GM19463 (cell line): Measurements from ENCODE around the gene CAMTA1.

ENCODE experiments used
- ATAC-seq: cut with Tn5 transposase; IDR thresholded peaks from one replicate; pipeline ENCODE4 v1.9.1; 2021; ENCODE audit warnings: mild to moderate bottlenecking, moderate library complexity; ENCODE audit not compliant: unreplicated experiment

Gene CAMTA1

DNA sequence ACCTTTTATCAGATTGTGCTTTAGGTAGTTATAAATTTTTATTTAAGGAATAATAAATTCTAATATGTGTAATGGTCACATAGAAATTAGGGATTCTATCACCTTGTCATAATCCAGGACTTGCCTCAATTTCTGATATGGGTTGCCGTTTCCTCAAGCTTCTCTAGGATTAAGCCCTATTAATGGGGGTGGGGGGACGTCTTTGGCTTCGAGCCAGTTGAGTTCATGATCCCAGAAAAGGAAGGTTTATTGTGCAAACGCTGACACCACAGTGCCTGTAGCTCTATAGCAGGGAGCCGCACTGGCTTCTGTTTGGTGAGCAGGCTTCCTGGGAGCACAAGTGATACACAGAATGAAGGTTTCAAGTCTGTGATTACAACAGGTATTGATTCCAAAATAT, 963.9 kb downstream of the CAMTA1 start:
- no peak for ATAC-seq

DNA sequence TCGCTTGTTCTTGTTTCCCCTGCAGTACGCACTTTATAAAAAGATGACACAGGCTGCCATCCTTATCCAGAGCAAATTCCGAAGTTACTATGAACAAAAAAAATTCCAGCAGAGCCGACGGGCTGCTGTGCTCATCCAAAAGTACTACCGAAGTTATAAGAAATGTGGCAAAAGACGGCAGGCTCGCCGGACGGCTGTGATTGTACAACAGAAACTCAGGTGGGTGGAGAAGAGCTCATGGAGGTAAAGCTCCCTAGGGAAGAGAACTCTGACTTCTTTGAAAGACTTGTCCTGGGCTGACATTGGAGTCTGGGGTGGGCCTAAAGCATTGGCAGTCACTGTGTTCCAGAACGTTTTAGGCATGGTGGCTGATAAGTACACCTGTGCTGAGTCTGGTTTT, 965.9 kb downstream of the CAMTA1 start:
- no peak for ATAC-seq

DNA sequence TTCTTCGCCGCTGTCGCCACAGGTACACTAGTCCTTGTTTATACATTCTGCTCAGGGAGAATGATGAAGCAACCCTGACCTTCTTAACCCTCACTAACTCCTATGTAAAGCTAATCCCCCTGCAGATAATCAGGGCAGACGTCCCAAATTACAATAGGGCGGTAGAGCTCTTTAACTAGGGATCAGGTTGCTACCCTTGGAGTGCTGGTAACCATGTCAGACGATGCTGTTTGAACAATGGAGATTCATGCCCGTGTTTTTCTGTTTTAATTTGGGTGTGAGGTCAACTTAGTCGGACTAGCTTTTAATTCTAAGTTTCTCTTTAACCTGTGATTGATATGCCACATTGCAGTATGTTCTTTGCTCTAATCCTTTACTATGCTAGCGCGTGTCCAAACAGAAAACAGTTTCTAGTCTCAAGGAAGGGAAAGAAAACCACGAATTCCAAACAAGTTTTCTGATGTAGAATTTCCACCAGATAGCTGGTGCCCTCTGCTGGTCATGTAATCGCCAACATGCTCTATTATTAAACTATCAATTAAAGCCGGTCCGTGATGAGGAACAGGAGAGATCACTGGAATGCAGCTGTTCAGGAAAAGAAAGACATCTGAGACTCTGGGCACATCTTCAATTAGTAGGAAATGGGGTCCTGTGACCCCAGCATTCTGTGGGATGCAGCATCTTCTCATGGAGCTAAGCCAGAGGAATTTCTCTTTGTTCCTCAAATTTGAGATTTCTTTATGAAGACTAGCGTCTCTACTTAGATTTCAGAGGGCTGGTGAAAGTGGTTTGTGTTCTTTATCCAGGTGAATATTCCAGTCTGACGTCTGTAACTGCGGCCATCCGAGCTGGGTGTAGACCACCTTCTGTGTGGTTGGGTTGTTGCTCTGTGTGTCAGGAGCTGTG, 967.5 kb downstream of the CAMTA1 start:
- ATAC-seq, result no peak

DNA sequence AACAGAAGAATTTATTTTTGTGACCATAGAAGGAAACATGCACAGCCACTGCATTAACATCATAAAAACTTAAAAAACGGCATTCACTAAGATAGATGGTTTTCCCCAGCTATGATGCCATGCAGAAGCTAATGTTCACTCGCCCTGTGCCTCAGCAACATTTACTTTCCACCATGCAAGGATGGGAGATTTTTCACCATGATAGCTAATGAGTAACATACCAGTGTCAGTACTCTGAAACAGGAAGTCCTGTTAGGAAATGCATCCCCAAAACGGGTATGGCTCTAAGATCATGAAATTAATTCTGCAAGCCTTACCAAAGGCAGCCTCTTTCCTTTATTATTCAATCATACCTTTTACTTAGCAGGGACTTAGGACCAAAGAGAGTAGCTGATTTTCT, 968.4 kb downstream of the CAMTA1 start:
- ATAC-seq, result no peak

DNA sequence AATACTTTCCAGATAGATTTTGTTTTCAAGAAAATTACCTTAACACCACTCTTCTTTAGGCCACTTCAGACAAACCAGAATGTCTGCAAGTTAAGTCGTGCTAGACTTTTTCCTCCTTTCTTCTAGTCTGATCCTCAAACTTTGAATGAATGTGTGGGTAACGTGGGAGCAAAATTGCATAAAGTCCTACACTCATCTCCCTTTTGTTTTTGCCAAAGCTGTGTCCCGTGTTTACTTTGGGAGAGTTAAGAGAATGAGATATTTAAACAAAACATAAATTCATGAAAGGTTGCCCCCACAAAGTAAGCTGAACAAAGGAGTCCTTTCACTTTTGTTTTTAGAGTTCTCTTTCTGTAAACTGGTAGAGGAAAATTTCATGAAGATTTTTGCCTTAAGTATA, 969.0 kb downstream of the CAMTA1 start:
- ATAC-seq, result no peak

DNA sequence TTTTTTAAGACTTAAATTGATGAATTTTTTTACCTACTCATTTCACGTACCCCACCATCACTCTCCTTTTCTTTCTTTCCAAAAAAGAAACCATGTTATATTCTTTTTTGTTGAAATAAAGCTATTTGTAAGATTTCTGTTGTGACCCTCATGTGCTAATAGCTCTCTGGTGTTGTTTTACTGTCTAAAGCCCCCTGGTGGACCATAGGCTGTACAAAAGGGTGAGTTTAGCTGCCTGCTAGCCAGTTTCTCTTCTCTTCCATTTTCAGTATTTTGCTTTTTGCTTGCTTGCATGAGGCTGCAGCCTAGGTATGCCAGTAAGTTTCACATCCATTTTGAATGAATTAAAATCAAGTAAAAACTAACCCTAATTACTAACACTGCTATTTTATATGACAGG, 970.2 kb downstream of the CAMTA1 start:
- no peak for ATAC-seq

DNA sequence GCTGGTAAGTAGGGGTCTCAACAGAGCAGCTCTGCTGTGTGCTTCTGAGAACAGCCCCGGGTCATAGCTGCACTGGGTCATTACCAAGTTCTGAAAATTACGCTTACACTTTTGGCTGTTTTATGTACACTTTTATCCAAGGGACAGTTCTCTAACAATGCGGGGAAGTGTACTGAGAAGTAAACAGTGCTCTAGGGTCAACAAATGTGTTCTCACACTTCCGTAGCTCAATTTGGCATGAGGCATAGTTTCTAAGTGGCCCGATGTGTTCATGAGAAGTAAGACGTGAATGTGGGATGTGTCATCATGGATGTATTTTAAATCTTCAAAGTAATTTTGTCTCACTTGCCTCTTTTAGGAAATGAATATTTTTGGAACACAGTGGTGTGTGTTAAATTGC, 975.0 kb downstream of the CAMTA1 start:
- ATAC-seq, result no peak

DNA sequence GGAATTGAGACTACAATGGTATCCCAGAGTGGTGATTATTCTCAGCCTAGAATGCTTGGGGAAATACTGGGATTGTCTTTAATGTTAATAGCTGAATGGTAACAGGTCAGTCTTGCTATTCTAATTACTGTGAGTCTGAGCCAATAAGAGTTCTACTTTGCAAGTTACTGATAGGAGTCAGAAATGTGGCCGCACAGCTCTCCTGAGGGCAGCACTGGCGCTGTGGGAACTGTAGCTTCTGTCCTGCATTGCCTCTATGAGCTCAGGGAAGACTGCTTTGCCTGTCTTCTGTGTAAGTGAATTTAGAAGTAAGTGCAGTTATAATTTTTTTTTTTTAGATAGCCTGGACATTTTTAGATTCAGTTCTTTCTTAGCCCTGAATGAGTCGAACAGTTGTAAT, 975.8 kb downstream of the CAMTA1 start:
- ATAC-seq, result no peak

DNA sequence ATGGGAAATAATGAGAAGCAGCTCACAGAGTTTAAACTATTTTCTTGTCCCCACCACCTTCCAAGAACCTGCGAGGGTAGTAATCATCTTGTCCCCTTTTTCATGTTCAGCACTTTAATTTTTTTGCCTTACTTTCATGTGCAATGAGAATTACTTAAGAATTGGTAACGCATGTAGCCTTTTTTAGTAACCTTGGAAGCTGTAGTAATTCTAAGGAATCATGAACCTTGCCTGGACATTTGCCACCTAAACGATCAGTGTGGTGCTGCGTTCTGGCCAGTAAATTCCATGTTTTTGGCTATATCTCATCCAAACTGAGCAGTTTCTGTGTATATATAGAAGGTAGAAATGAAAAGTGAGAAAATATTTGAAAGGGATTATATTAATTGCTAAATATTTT, 981.9 kb downstream of the CAMTA1 start:
- ATAC-seq, result no peak

DNA sequence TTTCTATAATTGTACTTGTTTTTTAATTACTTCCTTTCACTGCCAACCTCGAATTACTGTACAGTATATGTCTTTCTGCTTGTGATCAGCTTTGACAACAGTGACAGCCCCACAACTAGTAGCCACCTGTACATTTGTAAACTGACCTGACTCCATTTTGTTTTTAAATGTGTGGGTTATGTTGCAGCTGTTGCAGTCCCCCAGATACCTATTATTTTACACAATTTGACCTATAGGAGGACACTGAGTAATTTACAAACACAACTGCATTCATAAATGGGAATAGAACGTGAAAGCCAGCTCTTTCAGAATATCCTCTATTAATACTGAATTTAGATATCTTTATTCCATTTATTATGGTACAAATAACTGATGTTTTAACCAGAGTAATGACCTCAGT, 983.3 kb downstream of the CAMTA1 start:
- ATAC-seq, result no peak

DNA sequence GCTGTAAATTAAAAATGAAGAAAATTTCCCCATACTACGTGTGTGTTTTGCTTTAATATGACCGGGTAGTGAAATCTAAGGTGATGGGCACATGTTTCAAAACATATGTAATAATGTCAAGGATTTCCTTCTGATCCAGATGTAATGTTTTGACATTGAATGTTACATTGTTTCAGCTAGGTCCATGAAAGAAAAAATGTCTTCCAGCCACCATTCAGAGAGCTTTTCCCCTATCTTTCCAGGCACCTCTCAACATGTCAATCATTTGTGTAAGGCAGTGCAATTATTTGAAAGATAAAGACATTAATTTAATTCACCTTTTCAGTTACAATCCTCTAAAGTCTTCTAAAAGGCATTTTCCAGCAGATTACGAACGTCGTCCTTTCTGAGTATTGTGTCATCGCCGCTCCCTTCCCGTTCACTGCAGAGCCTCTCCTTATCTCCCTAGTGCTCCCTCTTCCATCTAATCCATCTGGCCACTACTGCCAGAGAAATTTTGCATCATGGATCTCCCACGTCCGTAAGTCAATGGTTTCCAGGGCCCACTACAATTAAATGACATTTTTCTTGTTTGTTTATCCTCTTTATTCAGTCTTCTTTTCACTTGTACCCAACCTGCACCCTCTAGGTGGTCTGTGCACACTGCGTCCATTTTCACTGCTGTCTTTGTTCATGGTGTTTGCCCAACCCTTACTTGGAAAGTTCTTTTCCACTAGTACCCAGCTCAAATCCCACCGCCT, 984.6 kb downstream of the CAMTA1 start:
- ATAC-seq, result no peak

DNA sequence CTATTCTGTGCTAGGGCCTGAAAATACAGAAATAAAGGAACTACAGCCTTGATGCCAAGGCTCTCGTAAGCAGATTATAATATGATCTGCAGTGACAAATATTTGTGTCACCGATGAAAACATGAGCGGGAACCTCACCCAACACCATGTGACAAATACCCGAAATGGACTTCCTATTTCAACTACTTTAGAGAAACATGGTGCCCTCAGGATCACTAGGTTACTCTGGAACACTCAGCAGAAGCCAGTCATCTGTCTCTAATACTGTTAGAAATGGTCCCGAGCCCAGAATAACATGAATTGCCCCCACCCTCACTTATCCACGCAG, 985.4 kb downstream of the CAMTA1 start:
- ATAC-seq, result no peak

DNA sequence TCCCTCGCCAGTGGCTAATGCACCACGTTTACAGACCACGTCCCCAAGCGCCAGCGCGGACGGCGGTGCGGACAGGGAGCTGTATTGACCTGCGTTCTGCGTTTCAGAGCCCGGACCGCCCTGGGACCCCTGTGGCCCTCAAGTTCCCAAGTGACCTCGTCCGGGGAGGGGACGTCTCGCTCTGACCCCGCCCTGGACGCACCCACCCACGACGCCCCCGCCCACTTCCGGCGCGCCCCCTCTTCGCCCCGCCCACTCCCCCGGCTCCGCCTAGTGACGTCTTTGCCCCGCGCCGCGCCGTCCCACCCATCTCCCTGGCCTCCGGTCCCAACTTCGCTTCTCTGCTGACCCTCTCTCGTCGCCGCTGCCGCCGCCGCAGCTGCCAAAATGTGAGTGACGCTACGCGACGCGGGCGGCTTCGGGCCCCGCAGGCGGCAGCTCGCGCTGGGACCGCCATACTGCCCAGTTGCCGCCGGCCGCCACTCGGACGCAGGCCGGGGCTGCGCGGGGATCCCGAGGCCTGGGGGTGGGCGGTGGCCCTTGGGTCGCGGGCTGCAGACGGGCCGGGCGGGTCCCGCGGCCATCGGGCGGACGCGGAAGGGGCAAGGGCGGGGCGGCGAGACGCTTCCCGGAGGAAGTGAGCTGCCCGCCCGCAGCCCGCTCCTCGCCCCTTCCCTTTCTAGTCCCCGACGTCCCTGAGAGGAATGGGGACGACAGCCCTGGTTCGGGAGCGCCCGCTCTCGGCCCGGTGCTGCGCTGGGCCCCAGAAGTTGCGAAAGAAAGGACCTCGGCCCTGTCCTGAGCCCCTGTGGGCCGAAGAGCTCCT, 986.0 kb downstream of the CAMTA1 start, which contains the start of gene VAMP3:
Gene VAMP3, plus strand, starts transcription at position 300 of the 826 bp plus-strand sequence. Its CDS starts 88 bp downstream, at position 388.
- peak; percentile 73 for ATAC-seq

DNA sequence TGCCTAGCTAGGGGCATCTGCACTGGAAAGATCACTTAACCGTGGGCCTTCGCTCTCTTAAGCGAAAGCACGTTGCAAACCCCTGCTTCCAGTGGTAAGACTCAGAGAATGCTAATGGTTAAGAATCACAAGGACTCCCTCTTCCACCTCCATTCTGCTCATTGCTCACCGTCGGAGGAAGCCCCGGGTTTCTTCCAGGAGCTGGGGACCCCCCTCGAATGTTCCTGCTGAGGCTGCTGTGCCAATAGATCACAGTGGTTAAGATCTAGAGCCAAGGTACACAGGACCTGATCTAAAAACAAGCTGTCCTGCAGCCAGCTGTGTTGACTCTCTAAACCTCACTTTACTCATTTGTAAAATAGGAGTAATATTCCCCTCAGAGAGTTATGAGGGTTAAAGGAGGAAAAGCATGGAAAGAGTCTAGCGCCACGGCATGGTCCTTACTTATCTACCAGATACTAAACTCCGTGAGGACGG, 986.6 kb downstream of the CAMTA1 start:
- ATAC-seq, result no peak

DNA sequence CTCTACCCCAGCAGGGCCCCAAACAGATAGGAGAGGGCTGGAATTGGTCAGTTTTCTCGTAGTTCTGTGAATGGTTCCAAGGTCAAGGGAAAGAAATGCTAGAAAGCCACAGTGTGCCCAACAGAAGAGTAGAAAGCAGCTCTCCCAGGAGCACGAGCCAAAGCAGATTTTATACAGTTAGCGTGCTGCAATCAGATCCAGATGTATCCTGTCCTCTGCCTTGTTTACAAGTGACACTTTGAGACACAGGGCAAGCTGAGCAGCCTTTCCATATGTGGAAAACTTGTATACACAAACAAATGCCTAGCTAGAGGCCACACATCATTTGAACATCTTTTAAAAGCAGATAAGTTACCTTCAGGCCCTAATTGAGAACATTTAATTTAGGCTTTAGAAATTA, 992.3 kb downstream of the CAMTA1 start:
- ATAC-seq, result no peak

DNA sequence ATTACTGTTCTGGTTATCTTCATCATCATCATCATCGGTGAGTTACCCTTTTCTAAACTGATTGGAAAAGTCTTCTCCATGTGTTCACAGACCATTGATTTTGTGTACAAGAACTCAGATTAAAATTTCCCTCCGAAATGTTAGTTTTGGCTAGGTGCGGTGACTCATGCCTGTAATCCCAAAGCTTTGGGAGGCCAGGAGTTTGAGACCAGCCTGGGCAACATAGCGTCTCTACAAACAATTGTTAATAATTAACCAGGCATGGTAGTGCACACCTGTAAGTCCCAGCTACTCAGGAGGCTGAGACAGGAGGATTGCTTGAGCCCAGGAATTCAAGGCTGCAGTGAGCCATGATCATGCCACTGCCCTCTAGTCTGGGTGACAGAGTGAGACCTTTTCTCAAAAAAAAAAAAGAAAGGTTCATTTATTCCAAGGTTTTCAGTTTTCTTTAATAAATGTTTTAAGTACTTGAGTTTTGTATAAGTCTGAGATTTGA, 992.9 kb downstream of the CAMTA1 start:
- ATAC-seq, result no peak

DNA sequence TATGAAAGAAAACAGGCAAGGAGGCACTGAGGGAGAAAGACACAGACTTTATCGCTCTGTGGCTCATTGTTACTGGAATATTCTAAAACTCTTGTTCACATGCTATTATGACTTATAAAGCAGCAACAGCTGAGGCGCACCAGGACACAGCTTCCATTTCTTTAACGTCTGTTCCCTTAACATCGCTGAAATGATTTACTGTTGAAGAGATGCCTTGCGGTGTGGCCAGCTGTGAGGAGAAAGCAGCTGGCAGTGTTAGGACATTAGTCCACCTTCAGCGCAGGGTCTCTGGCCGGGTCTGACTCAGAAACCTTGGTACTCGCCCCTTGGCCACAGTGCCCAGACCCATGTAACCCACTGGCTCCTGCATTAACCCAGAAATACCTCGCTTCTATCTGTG, 995.7 kb downstream of the CAMTA1 start:
- no peak for ATAC-seq

DNA sequence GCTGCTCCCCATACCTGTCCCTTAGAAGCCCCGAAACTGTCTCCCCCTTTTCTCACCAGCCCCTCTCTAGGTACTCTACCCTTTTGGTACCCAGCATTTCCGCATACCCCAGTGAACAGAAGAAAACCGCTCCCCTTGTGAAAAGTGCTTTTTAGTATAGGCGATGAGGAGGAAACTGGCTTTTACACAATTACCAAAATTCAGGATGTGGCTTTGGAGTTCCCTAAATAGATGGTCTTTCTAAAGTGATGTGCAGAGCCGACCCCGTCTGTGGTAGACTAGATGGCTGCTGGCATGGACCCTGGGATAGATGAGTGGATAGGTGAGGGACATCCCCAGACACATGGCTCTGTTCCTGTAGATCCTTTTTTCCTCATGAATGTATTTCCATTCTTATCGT, 996.2 kb downstream of the CAMTA1 start:
- ATAC-seq, result no peak

DNA sequence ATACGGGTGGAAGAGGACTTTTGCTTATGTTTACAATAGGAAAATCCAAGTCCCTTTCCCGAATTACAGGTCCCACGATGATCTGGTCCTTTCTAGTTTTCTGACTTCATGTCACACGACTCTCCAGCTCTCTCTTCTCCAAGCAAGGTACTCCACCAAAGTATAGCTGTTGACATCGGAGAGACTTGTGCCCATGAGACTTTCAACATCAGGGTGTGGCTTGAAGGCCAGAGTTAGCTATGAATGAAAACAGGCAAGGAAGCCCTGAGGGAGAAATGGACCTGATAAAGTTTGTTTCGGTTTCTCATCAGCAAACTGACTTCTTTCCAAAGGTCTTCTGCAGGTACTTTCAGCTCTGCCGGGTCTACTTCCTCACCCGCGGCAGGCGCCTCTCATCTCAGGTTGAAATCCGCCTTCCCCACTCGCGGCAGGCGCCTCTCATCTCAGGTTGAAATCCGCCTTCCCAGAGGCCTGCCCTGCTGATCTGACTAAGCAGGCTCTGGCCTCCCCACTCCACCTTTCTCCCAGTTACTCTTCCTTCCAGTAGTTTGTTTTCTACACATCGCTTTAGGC, 996.8 kb downstream of the CAMTA1 start:
- ATAC-seq, result no peak

DNA sequence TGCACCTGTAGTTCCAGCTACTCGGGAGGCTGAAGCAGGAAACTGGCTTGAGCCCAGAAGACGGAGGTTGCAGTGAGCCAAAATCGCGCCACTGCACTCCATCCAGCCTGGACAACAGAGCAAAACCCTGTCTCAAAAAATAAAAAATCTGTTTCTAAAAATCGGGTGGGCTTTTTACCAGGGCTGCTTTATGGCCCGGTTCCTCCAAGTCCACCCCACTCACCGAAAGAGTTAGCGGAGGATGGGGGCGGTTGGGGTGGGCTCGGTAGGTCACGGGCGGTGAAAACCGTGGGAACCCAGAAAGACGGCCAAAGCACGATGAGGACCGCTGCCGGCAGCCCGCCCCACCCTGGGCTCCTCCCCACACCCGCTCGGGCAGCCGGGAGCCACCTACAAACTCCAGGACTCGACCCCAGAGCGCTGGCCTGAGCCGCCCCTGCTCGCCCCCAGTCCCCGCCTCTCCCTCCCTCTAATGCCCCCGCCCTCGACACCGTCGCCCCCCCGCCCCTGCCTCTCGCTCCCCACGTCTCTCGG, 998.0 kb downstream of the CAMTA1 start:
- ATAC-seq, result no peak
